CD4-positive, CD25-positive, alpha-beta regulatory T cell (primary cell): ENCODE measurements around the gene NEU4. TPM values are rescaled to one million over a fixed set of nuclear protein-coding genes. Genes with fewer than 3 reads are reported as not detected.
A peak's percentile ranks its signal among the peaks of the same experiment; 100 is the strongest.
"Not testable (repeated sequence)": the region's sequence is repeated elsewhere in the genome, so short reads cannot be mapped to it uniquely, and the experiment has no call there.

ENCODE experiments used
- ATAC-seq, 2 donors: fragments of 150-1000 bp; cut with Tn5 transposase; one replicate each; pipeline ENCODE4 v1.10.0; 2021; ENCODE audit warnings: low read depth in 2 of 2, moderate number of reproducible peaks in 2 of 2, moderate library complexity in 1 of 2
- DNase-seq, 3 donors: peaks; one replicate each; pipeline versions ENCODE4 v3.0.0 to v3.0.0-alpha.2; 2012 to 2022; ENCODE audit warnings: mixed read lengths in 1 of 3
- H3K27ac ChIP-seq: one replicate; pipeline ENCODE4 v1.7.0; 2013; ENCODE audit warnings: mild to moderate bottlenecking, low read length; ENCODE audit not compliant: insufficient read depth, poor library complexity, severe bottlenecking
- H3K27me3 ChIP-seq: one replicate; pipeline ENCODE4 v1.7.0; 2013; ENCODE audit warnings: low read length; ENCODE audit not compliant: control insufficient read depth, insufficient read depth
- H3K36me3 ChIP-seq: one replicate; pipeline ENCODE4 v1.7.0; 2013; ENCODE audit warnings: mild to moderate bottlenecking, low read length, moderate library complexity; ENCODE audit not compliant: control insufficient read depth, insufficient read depth
- H3K4me1 ChIP-seq: 2 replicates; pipeline ENCODE4 v1.7.0; 2013; ENCODE audit warnings: mild to moderate bottlenecking, low read length; ENCODE audit not compliant: insufficient read depth, control insufficient read depth, poor library complexity, severe bottlenecking
- H3K4me3 ChIP-seq: one replicate; pipeline ENCODE4 v1.7.0; 2013; ENCODE audit warnings: low read depth, mild to moderate bottlenecking, low read length, moderate library complexity
- H3K9me3 ChIP-seq, 2 experiments: 1 replicate in 1 of 2; 2 replicates in 1 of 2; pipeline ENCODE4 v1.7.0; 2013; ENCODE audit warnings: low read length in 2 of 2, mild to moderate bottlenecking in 1 of 2, moderate library complexity in 1 of 2; ENCODE audit not compliant: control insufficient read depth in 2 of 2
- H3K27ac Mint-ChIP-seq, 3 donors: one replicate each; pipeline ENCODE4 v1.8.0; 2020 to 2022; ENCODE audit warnings: mild to moderate bottlenecking in 3 of 3, mixed read lengths in 3 of 3, moderate library complexity in 2 of 3
- H3K27me3 Mint-ChIP-seq: one replicate; pipeline ENCODE4 v1.8.0; 2022; ENCODE audit warnings: mild to moderate bottlenecking, mixed read lengths
- H3K36me3 Mint-ChIP-seq: one replicate; pipeline ENCODE4 v1.8.0; 2020; ENCODE audit warnings: mixed read lengths
- H3K4me1 Mint-ChIP-seq, 4 donors: one replicate each; pipeline ENCODE4 v1.8.0; 2020 to 2022; ENCODE audit warnings: mixed read lengths in 4 of 4, mild to moderate bottlenecking in 1 of 4
- H3K4me3 Mint-ChIP-seq, 4 donors: one replicate each; pipeline ENCODE4 v1.8.0; 2020 to 2022; ENCODE audit warnings: mild to moderate bottlenecking in 4 of 4, mixed read lengths in 4 of 4, moderate library complexity in 3 of 4
- H3K9me3 Mint-ChIP-seq, 7 donors: one replicate each; pipeline ENCODE4 v1.8.0; 2020 to 2022; ENCODE audit warnings: mixed read lengths in 7 of 7, mild to moderate bottlenecking in 3 of 7, moderate library complexity in 2 of 7
- polyA plus RNA-seq, 4 donors: library from polyadenylated mRNA; unstranded; fragments of 300-500 nt; fragmentation: Illumina TruSeq; gene quantifications; one replicate each; pipeline ENCODE4 v1.2.3, GENCODE V29; 2021
- total RNA-seq: library from RNA; stranded (reverse); gene quantifications from one replicate; pipeline ENCODE4 v1.2.3, GENCODE V29; 2022

Gene NEU4
- total and polyA plus RNA-seq, 5 donors from 2014 or later: 0.16 to 3.8 (median 0.67) TPM; not detected in 2

GRCh38 chr2:241804326-241805229, 4.4 kb upstream of the NEU4 start:
- Mint-ChIP-seq H3K27me3 (peaks cover 12% of the 10 kb centered on the region), H3K4me1 (peaks cover 0 to 11% (median 0%) of the 10 kb centered on the region in 4 donors), H3K27ac (no peak overlapping the region), H3K36me3 (no peaks in the 10 kb centered on the region), H3K9me3 (no peaks in the 10 kb centered on the region), H3K4me3 (peak overlapping the region in 3 of 4 donors; percentile 56 to 78 (median 65))
- Histone ChIP-seq H3K27me3 (no peaks in the 10 kb centered on the region), H3K36me3 (no peaks in the 10 kb centered on the region), H3K27ac (no peak overlapping the region), H3K4me1 (peaks cover 23% of the 10 kb centered on the region), H3K9me3 (no peaks in the 10 kb centered on the region), H3K4me3 (no peak overlapping the region)
- ATAC-seq (no peak), DNase-seq (peak in 1 of 3 donors; percentile 23)

- not testable (repeated sequence) for ATAC-seq, DNase-seq, H3K36me3 Mint-ChIP-seq, H3K4me3 ChIP-seq, H3K27me3 ChIP-seq, H3K27ac ChIP-seq, H3K9me3 ChIP-seq, H3K4me3 Mint-ChIP-seq, H3K9me3 Mint-ChIP-seq, H3K36me3 ChIP-seq, H3K27ac Mint-ChIP-seq
- peaks cover 0 to 11% (median 0%) of the 10 kb centered on the region in 4 donors for H3K4me1 Mint-ChIP-seq
- peaks cover 23% of the 10 kb centered on the region for H3K4me1 ChIP-seq
- H3K27me3 Mint-ChIP-seq: peaks cover 10% of the 10 kb centered on the region
Observed at GRCh38 chr2:241806217-241806616, 2.8 kb upstream of the NEU4 start.

GRCh38 chr2:241808051-241808720, 807 bp upstream of the NEU4 start:
- ATAC-seq: no peak
- Mint-ChIP-seq H3K4me1 (peaks cover 0 to 11% (median 0%) of the 10 kb centered on the region in 4 donors), H3K4me3 (peak overlapping the region in 1 of 4 donors; percentile 43), H3K9me3 (no peaks in the 10 kb centered on the region), H3K27ac (no peak overlapping the region), H3K27me3 (peaks cover 6% of the 10 kb centered on the region), H3K36me3 (no peaks in the 10 kb centered on the region)
- no peaks in the 10 kb centered on the region for H3K9me3 ChIP-seq
- H3K4me1 ChIP-seq: peaks cover 19% of the 10 kb centered on the region
- H3K36me3 ChIP-seq: no peaks in the 10 kb centered on the region
- H3K4me3 ChIP-seq: no peak overlapping the region
- no peak for DNase-seq
- no peak overlapping the region for H3K27ac ChIP-seq
- no peaks in the 10 kb centered on the region for H3K27me3 ChIP-seq

GRCh38 chr2:241809383-241810306, 652 bp downstream of the NEU4 start:
- Mint-ChIP-seq H3K27ac (no peak overlapping the region), H3K27me3 (peaks cover 8% of the 10 kb centered on the region), H3K36me3 (no peaks in the 10 kb centered on the region), H3K4me1 (peaks cover 0 to 6% (median 0%) of the 10 kb centered on the region in 4 donors), H3K4me3 (no peak overlapping the region), H3K9me3 (no peaks in the 10 kb centered on the region)
- ATAC-seq (no peak), DNase-seq (no peak)
- no peak overlapping the region for H3K27ac ChIP-seq
- no peaks in the 10 kb centered on the region for H3K9me3 ChIP-seq
- H3K36me3 ChIP-seq: no peaks in the 10 kb centered on the region
- H3K4me1 ChIP-seq: peaks cover 4% of the 10 kb centered on the region
- no peak overlapping the region for H3K4me3 ChIP-seq
- no peaks in the 10 kb centered on the region for H3K27me3 ChIP-seq

GRCh38 chr2:241810307-241811200, 1.6 kb downstream of the NEU4 start:
- peaks cover 11% of the 10 kb centered on the region for H3K27me3 Mint-ChIP-seq
- no peaks in the 10 kb centered on the region for H3K9me3 ChIP-seq
- H3K4me1 Mint-ChIP-seq: peaks cover 0 to 2% (median 0%) of the 10 kb centered on the region in 4 donors
- no peaks in the 10 kb centered on the region for H3K27me3 ChIP-seq
- no peaks in the 10 kb centered on the region for H3K9me3 Mint-ChIP-seq
- H3K4me3 ChIP-seq: no peak overlapping the region
- H3K36me3 Mint-ChIP-seq: no peaks in the 10 kb centered on the region
- no peak for DNase-seq
- no peak overlapping the region for H3K27ac Mint-ChIP-seq
- H3K27ac ChIP-seq: no peak overlapping the region
- H3K4me3 Mint-ChIP-seq: no peak overlapping the region
- H3K4me1 ChIP-seq: no peaks in the 10 kb centered on the region
- no peak for ATAC-seq
- H3K36me3 ChIP-seq: no peaks in the 10 kb centered on the region

- H3K27me3 Mint-ChIP-seq: peaks cover 11% of the 10 kb centered on the region
- no peak overlapping the region for H3K4me3 ChIP-seq
- no peaks in the 10 kb centered on the region for H3K9me3 Mint-ChIP-seq
- H3K36me3 Mint-ChIP-seq: no peaks in the 10 kb centered on the region
- H3K36me3 ChIP-seq: no peaks in the 10 kb centered on the region
- no peaks in the 10 kb centered on the region for H3K27me3 ChIP-seq
- H3K27ac ChIP-seq: no peak overlapping the region
- H3K4me1 Mint-ChIP-seq: peaks cover 0 to 2% (median 0%) of the 10 kb centered on the region in 4 donors
- H3K4me1 ChIP-seq: no peaks in the 10 kb centered on the region
- DNase-seq (no peak), ATAC-seq (no peak)
- H3K4me3 Mint-ChIP-seq: no peak overlapping the region
- H3K9me3 ChIP-seq: no peaks in the 10 kb centered on the region
- no peak overlapping the region for H3K27ac Mint-ChIP-seq
Observed at GRCh38 chr2:241811201-241811951, 2.4 kb downstream of the NEU4 start.
